HEK293 (cell line): Measurements from ENCODE around the gene F2R.

Experiments
- CTCF ChIA-PET: fragments of 350-600 bp; formaldehyde crosslinking; extraction: SDS; loops from one replicate; lab custom pipeline; 2021; ENCODE audit warnings: antibody characterized with exemption; lab: Yijun Ruan, JAX
- POLR2A ChIA-PET: fragments of 300-600 bp; formaldehyde crosslinking; extraction: SDS; loops from one replicate; lab custom pipeline; 2020; ENCODE audit warnings: antibody characterized with exemption, inconsistent platforms; lab: Yijun Ruan, JAX
- H3K27ac ChIP-seq: fragments of 200-500 bp; sonication (Bioruptor generic); 2 replicates; pipeline ENCODE4 v1.5.1; 2014; ENCODE audit warnings: low read depth, low read length, control low read depth, inconsistent platforms; ENCODE audit errors: extremely low read depth
- H3K36me3 ChIP-seq, 2 experiments: fragments of 200-500 bp in 1 of 2; sonication (Bioruptor generic) in 1 of 2; 1 replicate in 1 of 2; 2 replicates in 1 of 2; pipeline ENCODE4 v1.5.1; 2014 to 2017; ENCODE audit warnings: inconsistent platforms in 2 of 2, low read length in 2 of 2; ENCODE audit not compliant: control insufficient read depth in 2 of 2, insufficient read depth in 1 of 2
- H3K4me1 ChIP-seq: fragments of 200-500 bp; sonication (Bioruptor generic); 2 replicates; pipeline ENCODE4 v1.5.1; 2014; ENCODE audit warnings: mild to moderate bottlenecking, low read length, inconsistent platforms; ENCODE audit not compliant: control insufficient read depth, insufficient read depth
- H3K4me3 ChIP-seq: 2 replicates; pipeline ENCODE4 v1.5.1; 2011; ENCODE audit warnings: low read depth, mild to moderate bottlenecking, control low read depth, low read length, moderate library complexity
- H3K9me3 ChIP-seq: fragments of 200-500 bp; sonication (Bioruptor generic); 2 replicates; pipeline ENCODE4 v1.5.1; 2014; ENCODE audit warnings: low read depth, low read length, inconsistent platforms; ENCODE audit not compliant: control insufficient read depth, insufficient read depth
- KLF16 ChIP-seq: fragments of 450-650 bp; formaldehyde crosslinking; IDR thresholded peaks from 2 replicates; pipeline ENCODE4 v1.5.1; 2017; ENCODE audit warnings: missing biosample characterization, missing genetic modification characterization
- PBX3 ChIP-seq: sonication (generic); formaldehyde crosslinking; IDR thresholded peaks from 2 replicates; pipeline ENCODE4 v1.8.1; 2022; ENCODE audit warnings: mild to moderate bottlenecking, moderate library complexity, missing genetic modification reagents
- WT1 ChIP-seq: fragments of 450-650 bp; formaldehyde crosslinking; IDR thresholded peaks from 2 replicates; pipeline ENCODE4 v1.5.1; 2016; ENCODE audit warnings: missing biosample characterization, missing genetic modification characterization
- ZBTB10 ChIP-seq: fragments of 450-650 bp; formaldehyde crosslinking; IDR thresholded peaks from 2 replicates; pipeline ENCODE4 v1.5.1; 2016; ENCODE audit warnings: missing biosample characterization, missing genetic modification characterization
- ZBTB11 ChIP-seq: fragments of 450-650 bp; formaldehyde crosslinking; conservative IDR thresholded peaks from 2 replicates; pipeline ENCODE4 v1.5.1; 2016; ENCODE audit warnings: low read depth, missing biosample characterization, missing genetic modification characterization
- ZBTB7A ChIP-seq: fragments of 450-650 bp; formaldehyde crosslinking; IDR thresholded peaks from 2 replicates; pipeline ENCODE4 v1.5.1; 2016; ENCODE audit warnings: low read depth, missing biosample characterization, missing genetic modification characterization
- ZFP37 ChIP-seq: fragments of 450-650 bp; formaldehyde crosslinking; IDR thresholded peaks from 2 replicates; pipeline ENCODE4 v1.5.1; 2016; ENCODE audit warnings: missing biosample characterization, missing genetic modification characterization
- ZFP69B ChIP-seq: fragments of 450-650 bp; formaldehyde crosslinking; IDR thresholded peaks from 2 replicates; pipeline ENCODE4 v1.5.1; 2016; ENCODE audit warnings: missing biosample characterization, missing genetic modification characterization
- ZNF114 ChIP-seq: fragments of 450-650 bp; formaldehyde crosslinking; IDR thresholded peaks from 2 replicates; pipeline ENCODE4 v1.5.0; 2017; ENCODE audit warnings: missing biosample characterization, missing genetic modification characterization
- ZNF211 ChIP-seq: fragments of 450-650 bp; formaldehyde crosslinking; IDR thresholded peaks from 2 replicates; pipeline ENCODE4 v1.5.1; 2016; ENCODE audit warnings: low read depth, missing biosample characterization, missing genetic modification characterization
- ZNF335 ChIP-seq: fragments of 450-650 bp; formaldehyde crosslinking; conservative IDR thresholded peaks from 2 replicates; pipeline ENCODE4 v1.5.1; 2016; ENCODE audit warnings: missing biosample characterization, missing genetic modification characterization
- ZNF366 ChIP-seq: fragments of 450-650 bp; formaldehyde crosslinking; conservative IDR thresholded peaks from 2 replicates; pipeline ENCODE4 v1.5.1; 2016; ENCODE audit warnings: missing biosample characterization, missing genetic modification characterization
- ZNF404 ChIP-seq: fragments of 450-650 bp; formaldehyde crosslinking; IDR thresholded peaks from 2 replicates; pipeline ENCODE4 v1.5.1; 2017; ENCODE audit warnings: missing biosample characterization, missing genetic modification characterization
- ZNF48 ChIP-seq: fragments of 450-650 bp; formaldehyde crosslinking; IDR thresholded peaks from 2 replicates; pipeline ENCODE4 v1.5.1; 2016; ENCODE audit warnings: missing biosample characterization, missing genetic modification characterization
- ZNF610 ChIP-seq: fragments of 450-650 bp; formaldehyde crosslinking; IDR thresholded peaks from 2 replicates; pipeline ENCODE4 v1.5.1; 2016; ENCODE audit warnings: missing biosample characterization, missing genetic modification characterization, borderline replicate concordance
- ZNF791 ChIP-seq: fragments of 450-650 bp; formaldehyde crosslinking; IDR thresholded peaks from 2 replicates; pipeline ENCODE4 v1.5.1; 2016; ENCODE audit warnings: missing biosample characterization, missing genetic modification characterization
- ZSCAN18 ChIP-seq: fragments of 450-650 bp; formaldehyde crosslinking; IDR thresholded peaks from 2 replicates; pipeline ENCODE4 v1.5.1; 2016; ENCODE audit warnings: missing biosample characterization, missing genetic modification characterization

F2R gene

GRCh38 chr5:76747706-76748105 is 31.8 kb downstream of the F2R start (continued):
- TF ChIP-seq ZNF610 (tag by site-specific recombination) (no peak), ZNF48 (tag by site-specific recombination) (no peak), ZBTB7A (no peak), WT1 (tag by site-specific recombination) (no peak), ZFP37 (no peak), ZNF211 (tag by site-specific recombination) (no peak), ZNF791 (tag by site-specific recombination) (no peak), ZNF335 (tag by site-specific recombination) (no peak), PBX3 (CRISPR knock-in tag) (no peak)

GRCh38 chr5:76751291-76751690 is 35.4 kb downstream of the F2R start:
- H3K4me3 ChIP-seq = no peak overlapping the region
- TF ChIP-seq ZNF366 (tag by site-specific recombination) (no peak), ZFP69B (tag by site-specific recombination) (no peak), ZSCAN18 (tag by site-specific recombination) (no peak), KLF16 (no peak), ZNF114 (tag by site-specific recombination) (no peak), ZNF404 (tag by site-specific recombination) (no peak), ZBTB10 (tag by site-specific recombination) (no peak), ZBTB11 (no peak)
- ChIA-PET CTCF (no interaction called here), POLR2A (no interaction called here)
- H3K9me3 ChIP-seq = no peaks in the 10 kb centered on the region
- no peaks in the 10 kb centered on the region for H3K36me3 ChIP-seq
- no peak overlapping the region for H3K27ac ChIP-seq
- peaks cover 5% of the 10 kb centered on the region for H3K4me1 ChIP-seq
